ENCODE measurements around the gene METTL22. TPM values are rescaled to one million over a fixed set of nuclear protein-coding genes. Genes with fewer than 3 reads are reported as not detected.

METTL22 gene
- total and polyA plus RNA-seq, 10 of the 15 experiments (the other 5 are each of a cell fraction or from before 2014, with no cell fraction given), result 6.4 to 34.7 (median 18.8) TPM

DNA sequence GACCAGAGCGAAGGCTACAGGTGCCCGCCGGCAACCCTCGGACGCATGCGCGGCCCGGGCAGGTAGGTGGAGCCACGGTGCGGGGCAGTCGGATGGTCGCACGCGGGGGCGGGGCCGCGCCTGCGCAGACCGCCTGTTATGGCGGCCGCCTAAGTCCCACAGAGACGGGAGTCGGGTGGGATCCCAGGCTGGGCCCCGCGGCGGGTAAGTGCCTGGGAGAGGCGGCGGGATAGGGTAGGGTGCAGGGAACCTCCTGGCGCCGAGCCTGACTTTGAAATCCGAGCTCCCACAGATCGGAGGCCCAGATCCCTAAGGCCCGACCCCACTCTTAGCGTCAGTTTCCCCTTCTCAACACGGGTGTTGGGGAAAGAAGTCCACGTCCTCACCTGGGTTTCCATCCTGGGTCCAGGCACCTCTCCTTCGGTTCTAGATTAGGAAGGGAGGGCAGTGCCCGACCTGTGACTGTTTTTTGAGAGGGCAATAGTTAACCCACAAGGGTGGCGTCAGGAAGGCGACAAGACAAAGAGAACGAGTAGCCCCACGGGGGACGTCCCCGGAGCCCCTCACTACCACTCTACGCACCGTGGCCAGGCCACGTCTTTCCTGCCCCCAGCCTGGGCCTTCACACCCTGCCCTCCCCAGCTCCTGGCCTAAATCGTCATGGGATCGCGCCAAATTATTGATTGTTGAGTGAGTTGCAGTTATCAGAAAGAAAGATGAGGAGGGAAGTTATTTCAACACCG, at the start of gene METTL22 (continued):
- TF ChIP-seq IKZF2 (IDR thresholded peaks at IDR 0.05) (no peak), PAX8 (IDR thresholded peaks at IDR 0.05) (no peak), MTA3 (IDR thresholded peaks at IDR 0.05; ENCODE audit: borderline replicate concordance, low read length) (no peak), SUZ12 (IDR thresholded peaks at IDR 0.05; ENCODE audit: unreplicated experiment) (no peak), GABPA (IDR thresholded peaks at IDR 0.05; ENCODE audit: low read depth) (no peak), ATF7 (IDR thresholded peaks at IDR 0.05; ENCODE audit: low read depth) (no peak)
- TF ChIP-seq, protein P1, sequence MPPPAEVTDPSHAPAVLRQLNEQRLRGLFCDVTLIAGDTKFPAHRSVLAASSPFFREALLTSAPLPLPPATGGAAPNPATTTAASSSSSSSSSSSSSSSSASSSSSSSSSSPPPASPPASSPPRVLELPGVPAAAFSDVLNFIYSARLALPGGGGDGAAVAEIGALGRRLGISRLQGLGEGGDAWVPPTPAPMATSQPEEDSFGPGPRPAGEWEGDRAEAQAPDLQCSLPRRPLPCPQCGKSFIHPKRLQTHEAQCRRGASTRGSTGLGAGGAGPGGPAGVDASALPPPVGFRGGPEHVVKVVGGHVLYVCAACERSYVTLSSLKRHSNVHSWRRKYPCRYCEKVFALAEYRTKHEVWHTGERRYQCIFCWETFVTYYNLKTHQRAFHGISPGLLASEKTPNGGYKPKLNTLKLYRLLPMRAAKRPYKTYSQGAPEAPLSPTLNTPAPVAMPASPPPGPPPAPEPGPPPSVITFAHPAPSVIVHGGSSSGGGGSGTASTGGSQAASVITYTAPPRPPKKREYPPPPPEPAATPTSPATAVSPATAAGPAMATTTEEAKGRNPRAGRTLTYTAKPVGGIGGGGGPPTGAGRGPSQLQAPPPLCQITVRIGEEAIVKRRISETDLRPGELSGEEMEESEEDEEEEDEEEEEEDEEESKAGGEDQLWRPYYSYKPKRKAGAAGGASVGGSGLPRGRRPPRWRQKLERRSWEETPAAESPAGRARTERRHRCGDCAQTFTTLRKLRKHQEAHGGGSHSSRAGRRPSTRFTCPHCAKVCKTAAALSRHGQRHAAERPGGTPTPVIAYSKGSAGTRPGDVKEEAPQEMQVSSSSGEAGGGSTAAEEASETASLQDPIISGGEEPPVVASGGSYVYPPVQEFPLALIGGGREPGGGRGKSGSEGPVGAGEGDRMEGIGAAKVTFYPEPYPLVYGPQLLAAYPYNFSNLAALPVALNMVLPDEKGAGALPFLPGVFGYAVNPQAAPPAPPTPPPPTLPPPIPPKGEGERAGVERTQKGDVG (CRISPR knock-in tag; IDR thresholded peaks at IDR 0.05), result no peak
- TF ChIP-seq, protein P2, sequence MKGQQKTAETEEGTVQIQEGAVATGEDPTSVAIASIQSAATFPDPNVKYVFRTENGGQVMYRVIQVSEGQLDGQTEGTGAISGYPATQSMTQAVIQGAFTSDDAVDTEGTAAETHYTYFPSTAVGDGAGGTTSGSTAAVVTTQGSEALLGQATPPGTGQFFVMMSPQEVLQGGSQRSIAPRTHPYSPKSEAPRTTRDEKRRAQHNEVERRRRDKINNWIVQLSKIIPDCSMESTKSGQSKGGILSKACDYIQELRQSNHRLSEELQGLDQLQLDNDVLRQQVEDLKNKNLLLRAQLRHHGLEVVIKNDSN (IDR thresholded peaks at IDR 0.05; ENCODE audit: borderline replicate concordance, extremely low read length, insufficient read depth, low read depth, low read length), result no peak

Data from GM12878 (cell line).